Loucy (cell line): Measurements from ENCODE around the gene CCDC121.

Source experiments
- H2AFZ ChIP-seq: fragments of 200-600 bp; sonication (generic); 2 replicates; pipeline ENCODE4 v1.6.0; 2016; ENCODE audit warnings: antibody characterized with exemption, mild to moderate bottlenecking, low read length, moderate library complexity
- H3F3A ChIP-seq: fragments of 200-600 bp; 2 replicates; pipeline ENCODE4 v1.6.0; 2016; ENCODE audit warnings: antibody characterized with exemption, low read depth, mild to moderate bottlenecking
- H3K27me3 ChIP-seq: fragments of 200-600 bp; sonication (generic); 2 replicates; pipeline ENCODE4 v1.6.1; 2014; ENCODE audit warnings: low read length, mild to moderate bottlenecking; ENCODE audit not compliant: insufficient read depth, poor library complexity, severe bottlenecking
- H3K36me3 ChIP-seq: fragments of 200-600 bp; sonication (generic); 2 replicates; pipeline ENCODE4 v1.6.1; 2016; ENCODE audit warnings: low read length; ENCODE audit not compliant: insufficient read depth
- H3K4me1 ChIP-seq: fragments of 200-600 bp; sonication (generic); 2 replicates; pipeline ENCODE4 v1.5.1; 2014; ENCODE audit warnings: low read length, mild to moderate bottlenecking; ENCODE audit not compliant: insufficient read depth, poor library complexity, severe bottlenecking
- H3K4me2 ChIP-seq: fragments of 200-600 bp; sonication (generic); 2 replicates; pipeline ENCODE4 v1.6.0; 2014; ENCODE audit warnings: antibody characterized with exemption, low read length, low read depth, mild to moderate bottlenecking; ENCODE audit not compliant: poor library complexity, severe bottlenecking
- H3K4me3 ChIP-seq: fragments of 200-600 bp; sonication (generic); 2 replicates; pipeline ENCODE4 v1.5.1; 2014; ENCODE audit warnings: low read length, mild to moderate bottlenecking, mixed read lengths; ENCODE audit not compliant: poor library complexity, severe bottlenecking
- H3K79me2 ChIP-seq: fragments of 200-600 bp; sonication (generic); 2 replicates; pipeline ENCODE4 v1.6.1; 2014; ENCODE audit warnings: low read length; ENCODE audit not compliant: insufficient read depth
- H3K9ac ChIP-seq: fragments of 200-600 bp; sonication (generic); 2 replicates; pipeline ENCODE4 v1.6.0; 2014; ENCODE audit warnings: mild to moderate bottlenecking, low read depth, low read length, moderate library complexity; ENCODE audit not compliant: poor library complexity, severe bottlenecking
- H3K9me2 ChIP-seq: fragments of 200-600 bp; sonication (generic); replicated peaks from 2 replicates; pipeline ENCODE4 v1.6.1; 2016; ENCODE audit warnings: low read depth, low read length, mixed read lengths
- H3K9me3 ChIP-seq: fragments of 200-600 bp; sonication (generic); 2 replicates; pipeline ENCODE4 v1.6.1; 2014; ENCODE audit warnings: mild to moderate bottlenecking, antibody characterized with exemption, low read length, low read depth; ENCODE audit not compliant: insufficient read depth
- H4K20me1 ChIP-seq: fragments of 200-600 bp; sonication (generic); 2 replicates; pipeline ENCODE4 v1.6.0; 2014; ENCODE audit warnings: antibody characterized with exemption, low read length, mild to moderate bottlenecking; ENCODE audit not compliant: insufficient read depth, poor library complexity, severe bottlenecking
- EZH2phosphoT487 ChIP-seq: fragments of 200-600 bp; IDR thresholded peaks from 2 replicates; pipeline ENCODE4 v1.6.1; 2018; ENCODE audit warnings: antibody characterized with exemption, mild to moderate bottlenecking, moderate library complexity, borderline replicate concordance
- TF ChIP-seq, protein P1 (sequence below): fragments of 200-600 bp; sonication (generic); conservative IDR thresholded peaks from 2 replicates; pipeline ENCODE4 v1.5.1; 2014; ENCODE audit warnings: mild to moderate bottlenecking, antibody characterized with exemption, low read length

Gene CCDC121

DNA sequence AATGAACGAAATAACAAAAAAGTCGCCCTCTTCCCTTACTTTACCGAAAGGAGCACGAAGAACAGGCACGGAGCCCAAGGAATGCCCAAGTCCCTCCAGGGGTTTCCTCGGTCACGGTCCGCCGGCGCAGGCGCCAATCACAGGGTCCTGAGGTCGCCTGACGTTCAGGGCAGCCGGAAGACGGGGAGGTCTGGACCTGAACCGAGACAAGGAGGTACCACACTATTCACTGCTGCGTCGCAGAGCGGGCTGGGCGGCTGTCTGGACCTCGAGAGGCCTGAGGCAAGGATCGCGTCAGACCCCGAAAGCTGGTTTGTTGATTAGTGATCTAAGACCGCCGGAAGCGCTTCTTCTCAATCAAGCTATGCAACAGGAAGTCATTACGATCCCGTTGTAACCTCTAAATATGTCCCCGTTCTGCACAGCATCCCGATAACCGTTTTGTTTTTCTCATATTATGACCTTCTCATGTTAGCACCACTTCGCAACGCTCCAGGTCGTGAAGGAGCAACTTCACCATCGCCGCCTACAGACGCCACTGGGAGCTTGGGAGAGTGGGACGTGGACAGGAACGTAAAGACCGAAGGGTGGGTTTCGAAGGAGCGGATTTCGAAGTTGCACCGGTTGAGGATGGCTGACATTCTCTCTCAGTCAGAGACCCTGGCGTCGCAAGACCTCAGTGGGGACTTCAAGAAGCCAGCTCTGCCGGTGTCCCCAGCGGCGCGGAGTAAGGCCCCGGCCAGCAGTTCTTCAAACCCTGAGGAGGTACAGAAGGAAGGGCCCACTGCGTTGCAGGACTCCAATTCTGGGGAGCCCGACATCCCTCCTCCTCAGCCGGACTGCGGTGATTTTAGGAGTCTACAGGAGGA is 34.7 kb upstream of the CCDC121 start, which contains the start of the genes SLC4A1AP and SUPT7L:
TSS of gene SLC4A1AP (plus strand) at position 605 of the 869 bp plus-strand sequence. CDS start at position 631, 26 bp downstream.
TSS of gene SUPT7L (minus strand) at position 330 of the 869 bp plus-strand sequence. CDS start 1,422 bp downstream, outside the sequence.
- peaks cover 22% of the 10 kb centered on the region for H3K4me1 ChIP-seq
- H3K79me2 ChIP-seq: peaks cover 49% of the 10 kb centered on the region
- no peaks in the 10 kb centered on the region for H3K9me3 ChIP-seq
- peak within 1 kb of the TSS; percentile 93 for H2AFZ ChIP-seq
- H3F3A ChIP-seq: no peaks in the 10 kb centered on the region
- no peak for TF ChIP-seq EZH2phosphoT487
- TF ChIP-seq, protein P1, sequence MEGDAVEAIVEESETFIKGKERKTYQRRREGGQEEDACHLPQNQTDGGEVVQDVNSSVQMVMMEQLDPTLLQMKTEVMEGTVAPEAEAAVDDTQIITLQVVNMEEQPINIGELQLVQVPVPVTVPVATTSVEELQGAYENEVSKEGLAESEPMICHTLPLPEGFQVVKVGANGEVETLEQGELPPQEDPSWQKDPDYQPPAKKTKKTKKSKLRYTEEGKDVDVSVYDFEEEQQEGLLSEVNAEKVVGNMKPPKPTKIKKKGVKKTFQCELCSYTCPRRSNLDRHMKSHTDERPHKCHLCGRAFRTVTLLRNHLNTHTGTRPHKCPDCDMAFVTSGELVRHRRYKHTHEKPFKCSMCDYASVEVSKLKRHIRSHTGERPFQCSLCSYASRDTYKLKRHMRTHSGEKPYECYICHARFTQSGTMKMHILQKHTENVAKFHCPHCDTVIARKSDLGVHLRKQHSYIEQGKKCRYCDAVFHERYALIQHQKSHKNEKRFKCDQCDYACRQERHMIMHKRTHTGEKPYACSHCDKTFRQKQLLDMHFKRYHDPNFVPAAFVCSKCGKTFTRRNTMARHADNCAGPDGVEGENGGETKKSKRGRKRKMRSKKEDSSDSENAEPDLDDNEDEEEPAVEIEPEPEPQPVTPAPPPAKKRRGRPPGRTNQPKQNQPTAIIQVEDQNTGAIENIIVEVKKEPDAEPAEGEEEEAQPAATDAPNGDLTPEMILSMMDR: no peak
- H3K27me3 ChIP-seq: no peaks in the 10 kb centered on the region
- H3K9ac ChIP-seq: peak within 1 kb of the TSS; percentile 74
- no peaks in the 10 kb centered on the region for H3K9me2 ChIP-seq
- H4K20me1 ChIP-seq: no peaks in the 10 kb centered on the region
- peak within 1 kb of the TSS; percentile 85 for H3K4me3 ChIP-seq
- H3K4me2 ChIP-seq: peak within 1 kb of the TSS; percentile 83
- peaks cover 8% of the 10 kb centered on the region; the same call in 1 of the 2 replicates for H3K36me3 ChIP-seq

DNA sequence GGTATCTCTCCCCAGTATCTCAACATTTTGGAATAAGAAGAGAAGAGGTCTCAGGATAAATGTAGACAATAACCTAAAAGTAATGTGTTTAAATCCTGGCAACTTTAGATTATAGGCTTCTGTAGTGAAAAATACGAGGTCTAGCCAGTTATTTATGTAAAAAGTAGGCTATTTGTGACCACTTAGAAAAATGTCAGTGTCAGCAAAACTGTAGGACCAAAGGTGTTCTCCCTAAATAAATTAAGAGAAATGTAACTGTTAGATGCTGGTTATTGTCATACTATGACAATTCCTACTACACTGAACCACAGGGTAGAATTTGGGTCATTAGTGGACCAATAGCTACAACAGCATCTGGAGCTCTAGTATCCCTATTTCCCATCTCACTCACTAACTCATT is 32.6 kb upstream of the CCDC121 start:
- Histone ChIP-seq H3K9me2 (no peaks in the 10 kb centered on the region), H2AFZ (no peak overlapping the region), H4K20me1 (no peaks in the 10 kb centered on the region), H3K9me3 (no peaks in the 10 kb centered on the region), H3K79me2 (peaks cover 49% of the 10 kb centered on the region), H3K27me3 (no peaks in the 10 kb centered on the region), H3K4me1 (peaks cover 22% of the 10 kb centered on the region), H3K9ac (no peak overlapping the region), H3K4me2 (peak overlapping the region; percentile 83), H3K36me3 (peaks cover 18% of the 10 kb centered on the region; the same call in 1 of the 2 replicates), H3F3A (no peaks in the 10 kb centered on the region), H3K4me3 (no peak overlapping the region)
- TF ChIP-seq, protein P1: no peak
- no peak for TF ChIP-seq EZH2phosphoT487

DNA sequence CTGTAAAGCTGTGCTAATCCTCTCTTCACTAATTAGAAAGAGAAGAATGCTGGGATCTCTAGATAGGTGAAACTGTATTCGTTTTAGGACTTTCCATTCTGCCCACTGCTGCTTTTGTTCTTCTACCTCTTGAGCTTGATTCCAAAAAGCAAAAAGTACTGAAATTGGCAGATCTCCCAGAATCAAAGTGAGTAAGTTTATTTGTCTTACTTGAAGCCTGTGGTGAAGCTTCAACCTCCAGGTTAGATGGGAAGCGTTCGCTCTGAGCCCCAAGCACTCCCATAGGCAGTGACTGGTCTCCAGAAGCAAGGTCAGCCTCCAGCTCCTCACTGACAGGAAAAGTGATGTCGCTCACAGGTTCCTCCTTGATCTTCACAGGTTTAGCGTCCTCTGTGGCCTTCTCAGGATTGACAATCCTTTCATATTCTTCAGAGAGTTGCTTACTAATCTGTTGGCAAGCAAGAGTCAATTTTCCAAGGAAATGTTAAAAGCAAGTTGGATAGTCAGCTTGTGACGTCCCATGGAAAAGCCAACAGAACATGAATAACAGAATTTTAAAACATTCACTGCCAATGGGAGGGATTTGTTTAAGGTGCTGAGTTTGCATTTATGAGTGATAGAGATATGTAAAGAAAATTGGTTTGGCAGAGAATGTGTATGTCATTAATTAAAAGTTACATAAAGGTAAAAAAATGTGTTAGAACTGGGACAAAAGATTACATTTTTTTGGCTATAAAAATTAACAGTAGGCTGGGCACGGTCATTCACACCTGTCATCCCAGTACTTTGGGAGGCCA is 26.5 kb upstream of the CCDC121 start:
- Histone ChIP-seq H3K4me3 (no peak overlapping the region), H3K36me3 (peaks cover 59% of the 10 kb centered on the region; the same call in 1 of the 2 replicates), H3K9ac (no peak overlapping the region), H2AFZ (no peak overlapping the region), H4K20me1 (no peaks in the 10 kb centered on the region), H3K27me3 (no peaks in the 10 kb centered on the region), H3K9me3 (no peaks in the 10 kb centered on the region), H3K79me2 (no peaks in the 10 kb centered on the region; the same call in 1 of the 2 replicates), H3K4me1 (no peaks in the 10 kb centered on the region), H3K4me2 (no peak overlapping the region), H3F3A (0 out of 2 replicates have a peak, but pooled peaks cover 4% of the 10 kb centered on the region), H3K9me2 (no peaks in the 10 kb centered on the region)
- TF ChIP-seq EZH2phosphoT487: no peak
- TF ChIP-seq, protein P1: no peak
